ENCODE data around the gene RAB8A.
A peak's percentile ranks its signal among the peaks of the same experiment; 100 is the strongest.
"Not testable (repeated sequence)": the region's sequence is repeated elsewhere in the genome, so short reads cannot be mapped to it uniquely, and the experiment has no call there.

RAB8A gene

DNA sequence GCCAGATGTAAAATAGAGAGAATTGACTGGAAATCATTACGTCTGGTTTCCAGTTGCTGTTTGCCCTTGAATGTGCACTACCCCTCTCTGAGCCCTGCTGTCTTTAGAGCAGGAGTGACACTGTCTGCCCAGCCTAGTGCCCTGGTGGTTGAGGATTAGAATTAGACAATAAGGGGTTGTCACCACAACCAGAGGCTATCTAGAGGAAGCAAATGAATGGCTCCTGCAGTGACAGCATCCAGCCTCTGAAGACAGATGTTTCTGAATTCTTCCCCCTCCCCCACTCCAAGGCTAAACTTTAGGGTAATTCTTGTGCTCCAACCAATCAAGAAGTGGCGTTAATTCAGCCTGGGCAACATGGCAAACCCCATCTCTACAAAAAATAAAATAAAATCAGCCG is 2.0 kb downstream of the RAB8A start:
- no peak for DNase-seq

DNA sequence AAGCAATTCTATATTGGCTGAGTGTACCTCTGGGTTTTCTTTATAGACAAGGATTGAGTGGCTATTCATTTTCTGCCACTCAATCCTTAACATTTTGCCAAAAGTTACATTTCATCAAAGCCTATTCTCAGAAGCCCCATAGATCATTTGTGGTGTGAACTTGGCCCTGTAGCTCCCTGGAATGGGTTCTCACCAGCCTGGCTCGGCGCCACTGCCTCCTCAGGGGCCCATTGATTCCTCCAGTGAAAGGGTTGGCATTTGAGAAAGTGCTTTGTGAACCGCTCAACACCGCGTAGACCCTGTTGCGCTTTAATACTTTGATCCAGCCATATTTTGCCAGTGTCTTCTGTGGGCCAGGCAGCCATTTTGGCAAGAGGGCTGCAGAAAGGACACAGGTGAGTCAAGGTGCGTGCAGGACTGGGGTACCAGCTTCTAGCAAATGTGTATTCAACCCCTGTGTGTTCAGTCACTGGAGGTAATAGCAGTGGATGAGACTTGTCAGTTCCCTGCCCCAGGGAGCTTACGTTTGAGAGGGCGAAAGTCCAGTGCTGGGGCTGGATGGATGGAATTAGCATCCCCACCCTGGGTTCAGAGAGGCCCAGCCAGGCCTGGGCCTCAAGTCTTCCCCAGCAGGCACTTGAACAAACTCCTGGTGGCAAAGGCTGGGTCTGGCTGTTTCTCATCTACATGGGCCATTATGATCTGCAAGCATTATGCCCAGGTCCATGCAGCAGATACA is 3.8 kb downstream of the RAB8A start:
- DNase-seq, result peak; percentile 52 to 72

DNA sequence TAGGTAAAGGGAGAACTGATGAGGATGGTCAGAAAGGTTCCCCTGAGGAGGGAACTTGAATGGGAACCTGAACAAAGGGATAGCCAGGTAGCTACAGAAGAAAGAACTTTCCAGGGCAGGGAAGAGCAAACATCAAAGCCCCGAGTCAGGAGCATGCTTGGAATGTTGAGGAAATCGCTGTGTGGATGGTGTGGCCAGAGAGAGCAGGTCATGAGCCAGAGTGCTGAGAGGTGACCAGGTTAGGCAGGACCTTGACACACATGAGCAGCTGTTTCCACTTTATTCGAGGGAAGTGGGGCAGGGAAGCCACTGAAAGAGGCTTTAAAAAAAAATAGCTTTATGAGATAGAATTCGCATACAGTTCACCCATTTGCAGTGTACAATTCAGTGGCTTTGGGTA is 4.4 kb downstream of the RAB8A start:
- DNase-seq, result no peak

DNA sequence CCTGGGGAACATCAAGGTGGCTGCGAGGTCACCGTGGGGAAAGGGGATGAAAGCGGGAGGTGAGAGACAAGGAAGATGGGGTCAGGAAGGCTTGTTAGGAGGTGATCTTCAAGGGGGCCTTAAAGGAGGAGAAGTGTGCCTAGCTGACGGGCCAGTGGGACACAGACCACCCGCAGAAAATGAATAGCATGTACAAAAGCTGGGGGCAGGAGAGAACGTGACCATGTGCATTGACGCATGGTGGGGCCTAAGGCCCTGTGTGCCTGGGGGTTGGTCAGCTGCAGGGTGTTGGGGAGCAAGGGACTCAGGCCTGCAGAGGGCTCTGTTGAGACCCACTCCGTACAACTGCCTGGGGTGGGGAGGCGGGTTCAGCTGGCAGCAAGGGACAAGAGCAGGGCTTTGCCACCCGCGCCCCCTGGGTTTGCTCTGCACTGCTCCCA is 5.9 kb downstream of the RAB8A start:
- DNase-seq, result no peak

DNA sequence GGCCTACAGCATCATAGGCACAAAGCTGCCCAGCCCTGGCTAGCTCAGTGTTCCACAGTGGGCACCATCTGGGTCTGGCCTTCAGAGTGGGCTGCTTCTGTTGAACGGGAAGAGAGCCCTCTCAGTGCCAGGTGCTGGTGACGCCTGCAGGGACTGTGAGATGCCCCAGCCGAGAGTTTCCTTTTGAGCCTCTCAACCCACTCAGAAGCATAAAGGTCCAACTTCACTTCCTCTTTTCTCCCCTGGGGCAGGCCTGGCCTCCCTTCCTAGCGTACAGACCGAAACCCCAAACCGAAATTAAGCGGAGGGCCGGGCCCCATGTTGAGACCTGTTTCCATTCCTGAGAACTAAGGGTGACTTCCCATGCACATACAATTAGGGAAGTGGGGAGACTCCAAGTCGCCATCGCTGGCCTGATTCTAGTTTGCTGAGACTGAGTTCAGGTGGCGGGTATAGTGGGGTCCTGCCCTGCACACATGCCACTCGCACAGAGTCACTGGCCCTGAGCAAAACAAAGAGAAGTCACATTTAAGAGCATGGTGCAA is 6.9 kb downstream of the RAB8A start:
- DNase-seq, result no peak

DNA sequence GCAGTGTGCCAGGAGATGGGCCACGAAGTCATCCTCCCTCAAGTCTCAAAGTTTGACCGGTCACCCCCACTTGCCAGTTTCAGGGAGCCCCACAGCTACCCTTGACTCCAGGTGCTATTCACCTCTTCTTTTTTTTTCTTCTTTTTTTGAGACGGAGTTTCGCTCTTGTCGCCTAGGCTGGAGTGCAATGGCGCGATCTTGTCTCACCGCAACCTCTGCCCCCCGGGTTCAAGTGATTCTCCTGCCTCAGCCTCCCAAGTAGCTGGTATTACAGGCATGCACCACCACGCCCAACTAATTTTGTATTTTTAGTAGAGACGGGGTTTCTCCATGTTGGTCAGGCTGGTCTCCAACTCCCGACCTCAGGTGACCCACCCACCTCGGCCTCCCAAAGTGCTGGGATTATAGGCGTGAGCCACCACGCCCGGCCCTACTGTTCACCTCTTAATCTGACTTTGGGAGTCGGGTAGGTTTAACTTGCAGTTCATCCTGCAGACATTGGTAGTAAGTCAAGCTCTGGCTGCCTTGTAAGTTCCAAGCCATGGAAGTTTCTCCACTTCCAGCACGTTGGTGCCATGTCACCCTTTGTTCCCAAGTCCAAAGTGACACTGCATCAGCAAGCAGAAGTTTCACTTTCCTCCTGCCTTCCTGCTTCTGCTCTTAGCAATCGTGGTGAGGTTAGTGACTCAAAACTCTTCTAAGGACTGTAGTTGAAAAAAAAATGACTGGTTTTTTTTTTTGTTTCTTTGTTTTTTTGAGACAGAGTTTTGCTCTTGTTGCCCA is 7.6 kb downstream of the RAB8A start:
- not testable (repeated sequence) for DNase-seq

DNA sequence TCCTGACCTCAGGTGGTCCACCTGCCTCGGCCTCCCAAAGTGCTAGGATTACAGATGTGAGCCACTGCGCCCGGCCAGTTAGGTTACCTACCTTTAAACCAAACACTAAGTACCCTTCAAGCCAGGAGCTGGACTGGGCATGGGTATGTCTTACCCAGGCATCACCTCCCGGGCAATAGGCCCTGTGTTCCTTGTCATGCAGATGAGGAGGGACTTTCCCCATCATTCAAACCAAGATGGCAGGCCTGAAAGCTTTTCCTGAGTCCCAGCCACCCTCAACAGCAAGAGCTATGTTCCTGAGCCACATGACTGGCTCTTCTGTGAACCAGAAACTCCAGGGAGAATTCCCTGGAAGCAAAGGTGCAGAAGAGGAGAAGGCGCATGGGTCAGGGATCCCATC is 9.5 kb downstream of the RAB8A start:
- DNase-seq, result no peak

DNA sequence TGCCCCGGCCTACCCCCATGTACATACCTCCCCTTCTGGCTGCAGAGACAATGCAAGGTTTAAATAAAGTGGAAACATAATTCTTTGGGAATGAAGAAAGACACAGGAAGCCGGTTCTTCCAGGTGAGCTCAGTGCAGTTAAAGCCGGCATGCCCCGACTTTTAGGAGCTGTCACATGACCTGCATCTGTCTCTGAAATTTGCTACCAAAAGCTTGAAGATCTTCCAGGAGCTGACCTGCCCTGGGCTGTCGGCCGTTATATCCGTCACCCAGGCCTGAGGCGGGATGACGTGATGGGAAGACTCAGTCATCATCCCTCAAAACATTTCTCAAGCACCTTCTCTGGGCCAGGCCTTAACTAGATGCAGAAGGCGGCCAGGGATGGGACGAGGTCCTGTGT is 10.3 kb downstream of the RAB8A start:
- no peak for DNase-seq

DNA sequence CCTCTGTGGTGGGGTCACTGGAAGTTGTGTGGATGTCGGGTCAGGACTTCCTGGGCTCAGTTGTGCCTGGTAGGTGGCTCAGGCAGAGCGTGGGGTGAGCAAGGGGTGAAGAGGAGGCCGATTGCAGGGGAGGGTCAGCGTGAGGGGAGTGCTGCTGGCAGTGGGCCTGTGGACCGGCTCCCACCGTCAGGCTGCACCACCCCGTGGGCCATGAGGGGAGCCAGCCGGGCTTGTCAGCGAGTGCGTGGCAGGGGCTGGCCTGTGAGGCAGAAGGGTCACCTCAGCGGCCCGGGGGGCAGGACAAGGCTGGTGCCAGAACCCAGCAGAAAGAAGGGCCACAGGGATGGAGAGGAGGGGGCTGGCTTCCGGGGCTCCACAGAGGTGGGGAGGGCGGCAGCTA is 13.3 kb downstream of the RAB8A start:
- no peak for DNase-seq

DNA sequence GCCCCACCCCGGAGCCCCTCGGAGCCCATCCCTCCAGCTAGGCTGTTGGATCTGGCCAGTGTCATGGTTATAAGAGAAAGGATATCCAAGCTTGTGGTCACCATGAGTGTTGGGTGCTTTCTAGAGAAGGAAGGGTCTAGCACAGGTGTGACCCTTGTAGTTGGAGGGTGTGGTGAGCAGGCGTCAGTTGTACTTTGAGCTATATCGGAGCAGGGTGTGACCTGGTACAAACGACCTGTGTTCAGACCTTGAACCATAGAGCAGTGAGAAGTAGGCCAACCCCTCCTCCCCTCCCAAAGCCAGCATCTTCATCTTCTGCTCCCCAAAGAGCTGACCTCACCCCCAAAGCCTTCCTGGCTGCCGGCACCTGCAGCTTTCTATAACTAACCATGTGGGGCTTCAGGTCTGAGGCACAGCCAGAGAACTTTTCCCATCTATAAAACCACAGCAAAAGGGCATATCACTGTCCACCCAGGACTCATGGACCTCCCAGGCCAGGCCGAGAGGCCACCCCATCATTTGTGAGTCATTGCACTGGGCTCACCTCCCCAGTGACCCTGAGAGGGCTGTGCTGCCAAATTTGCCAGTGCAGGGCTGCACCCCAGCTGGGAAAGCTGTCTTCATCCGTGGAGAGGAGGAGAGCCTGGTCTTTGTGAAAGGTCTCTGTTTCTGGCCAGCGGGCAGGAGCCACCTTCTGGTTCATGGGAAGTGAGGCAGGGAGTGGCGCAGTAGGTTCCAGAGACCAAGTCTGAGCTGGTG is 14.2 kb downstream of the RAB8A start:
- DNase-seq, result no peak

DNA sequence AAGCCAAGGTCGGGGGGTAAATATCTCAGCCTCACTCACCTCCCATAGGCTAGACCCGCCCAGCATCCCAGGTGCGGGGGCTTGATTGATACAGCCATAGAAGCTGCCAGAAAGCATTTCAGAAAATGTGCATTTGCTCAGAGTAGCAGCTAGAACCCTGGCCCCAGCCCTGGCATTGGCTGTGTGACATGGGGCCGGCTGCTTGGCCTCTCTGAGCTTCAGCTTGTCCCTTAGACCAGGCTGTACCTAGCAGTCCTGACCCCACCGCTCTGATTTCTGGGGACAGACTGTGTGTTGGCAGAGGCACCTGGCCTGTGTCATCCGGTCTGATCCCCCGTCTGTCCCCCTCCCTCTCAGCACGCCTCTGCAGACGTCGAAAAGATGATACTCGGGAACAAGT is 15.4 kb downstream of the RAB8A start:
- no peak for DNase-seq

DNA sequence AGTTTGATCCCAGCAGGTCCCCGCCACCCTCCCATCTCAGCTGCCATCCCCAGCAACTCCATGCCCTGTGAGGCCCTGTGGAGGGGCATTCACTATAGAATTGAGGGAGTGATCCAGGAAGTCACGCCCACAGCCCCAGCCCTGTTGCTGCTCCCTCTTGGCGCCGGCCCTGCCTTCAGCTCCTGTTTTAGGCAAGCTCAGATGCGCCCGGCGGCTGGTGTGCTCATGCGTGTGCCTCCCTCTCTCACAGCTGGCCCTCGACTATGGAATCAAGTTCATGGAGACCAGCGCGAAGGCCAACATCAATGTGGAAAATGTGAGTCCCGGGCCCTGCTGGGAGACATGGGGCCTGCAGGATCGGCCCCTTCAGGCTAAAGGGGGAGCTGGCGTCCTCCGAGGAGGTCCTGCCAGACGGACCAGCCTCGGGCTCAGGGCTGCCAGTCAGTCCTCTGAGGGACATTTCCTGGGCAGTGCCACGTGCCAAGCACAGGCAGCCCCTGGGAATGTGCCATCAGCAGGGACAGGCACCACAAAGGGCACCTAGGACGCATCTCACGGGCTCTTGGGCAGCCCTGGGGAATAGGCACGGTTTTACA is 16.2 kb downstream of the RAB8A start:
- DNase-seq, result no peak

DNA sequence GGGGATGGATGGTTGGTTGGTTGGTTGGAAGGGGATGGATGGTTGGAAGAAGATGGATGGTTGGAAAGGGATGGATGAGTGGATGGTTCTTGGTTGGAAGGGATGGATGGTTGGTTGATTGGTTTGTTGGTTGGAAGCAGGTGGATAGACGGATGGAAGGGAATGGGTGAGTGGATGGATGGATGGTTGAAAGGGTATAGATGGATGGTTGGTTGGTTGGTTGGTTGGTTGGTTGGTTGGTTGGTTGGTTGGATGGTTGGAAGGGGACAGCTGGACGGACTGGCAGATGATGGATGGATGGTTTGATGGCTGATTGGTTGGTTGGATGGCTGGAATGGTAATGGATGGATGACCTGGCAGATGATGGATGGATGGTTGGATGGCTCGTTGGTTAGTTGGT is 20.0 kb downstream of the RAB8A start:
- no peak for DNase-seq

DNA sequence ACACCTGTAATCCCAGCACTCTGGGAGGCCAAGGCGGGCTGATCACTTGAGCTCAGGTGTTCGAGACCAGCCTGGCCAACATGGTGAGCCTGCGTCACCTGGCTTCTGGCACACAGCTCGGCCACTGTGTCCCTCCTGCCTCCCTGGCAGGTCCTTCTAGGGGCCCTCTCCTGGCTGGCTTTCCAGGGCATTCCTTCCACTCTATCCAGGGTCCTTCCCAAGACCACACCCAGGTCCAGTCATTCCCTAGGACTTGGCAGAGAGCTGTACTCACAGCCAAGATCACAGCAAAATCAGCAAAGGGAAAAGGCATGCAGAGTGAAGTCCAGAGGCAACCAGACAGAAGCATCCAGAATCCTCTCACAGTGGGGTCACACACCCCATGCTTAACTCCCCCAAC is 22.1 kb downstream of the RAB8A start:
- no peak for DNase-seq

DNA sequence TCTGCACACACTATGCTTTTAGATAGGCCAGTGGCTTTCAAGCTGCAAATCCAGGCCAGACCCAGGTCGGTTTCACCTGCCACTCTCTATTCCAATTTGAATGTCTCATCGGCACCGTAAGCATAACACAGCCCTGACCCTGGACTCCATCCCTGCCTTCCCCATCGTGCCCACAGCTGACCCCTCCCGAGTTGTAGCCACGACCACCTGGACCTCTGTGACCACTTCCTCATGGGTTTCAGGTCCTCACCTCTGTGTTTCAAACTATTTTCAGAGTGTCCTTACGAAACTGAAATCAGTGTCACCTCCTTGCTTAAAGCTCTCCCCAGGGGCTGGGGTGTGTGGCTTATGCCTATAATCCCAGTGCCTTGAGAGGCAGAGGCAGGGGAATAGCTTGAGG is 22.8 kb downstream of the RAB8A start:
- DNase-seq, result no peak

DNA sequence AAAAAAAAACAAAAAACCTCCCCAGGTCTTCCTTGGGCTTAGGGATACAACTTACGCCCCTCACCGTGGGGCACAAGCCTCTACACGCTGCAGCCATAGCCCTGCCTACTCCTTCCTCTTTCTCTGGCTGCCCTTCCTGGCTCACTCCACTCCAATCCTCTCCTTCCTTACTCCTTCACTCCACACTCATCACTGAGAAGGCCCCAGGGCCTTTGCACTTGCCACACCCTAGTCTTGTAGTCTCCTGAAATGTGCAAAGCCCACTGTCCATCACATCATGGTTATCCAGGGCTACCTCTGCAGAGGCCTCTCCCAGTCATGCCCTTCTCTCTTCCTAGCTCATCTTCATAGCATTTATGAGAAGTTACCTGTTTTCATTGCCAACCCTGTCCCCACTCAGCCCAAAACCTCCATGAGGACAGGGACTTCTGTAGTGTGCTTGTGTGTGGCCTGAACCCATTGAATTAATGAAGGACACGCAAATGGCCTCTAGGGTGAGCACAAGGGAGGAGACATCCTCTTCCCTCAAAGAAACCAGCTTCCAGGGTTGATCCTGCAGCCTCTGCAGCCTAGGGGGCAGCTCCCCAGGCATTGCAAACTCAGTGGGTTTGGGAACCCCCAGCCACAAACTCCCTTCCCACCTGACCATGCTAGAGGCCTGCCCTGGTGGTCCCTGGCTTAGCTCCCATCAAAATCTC is 23.9 kb downstream of the RAB8A start:
- DNase-seq, result no peak

DNA sequence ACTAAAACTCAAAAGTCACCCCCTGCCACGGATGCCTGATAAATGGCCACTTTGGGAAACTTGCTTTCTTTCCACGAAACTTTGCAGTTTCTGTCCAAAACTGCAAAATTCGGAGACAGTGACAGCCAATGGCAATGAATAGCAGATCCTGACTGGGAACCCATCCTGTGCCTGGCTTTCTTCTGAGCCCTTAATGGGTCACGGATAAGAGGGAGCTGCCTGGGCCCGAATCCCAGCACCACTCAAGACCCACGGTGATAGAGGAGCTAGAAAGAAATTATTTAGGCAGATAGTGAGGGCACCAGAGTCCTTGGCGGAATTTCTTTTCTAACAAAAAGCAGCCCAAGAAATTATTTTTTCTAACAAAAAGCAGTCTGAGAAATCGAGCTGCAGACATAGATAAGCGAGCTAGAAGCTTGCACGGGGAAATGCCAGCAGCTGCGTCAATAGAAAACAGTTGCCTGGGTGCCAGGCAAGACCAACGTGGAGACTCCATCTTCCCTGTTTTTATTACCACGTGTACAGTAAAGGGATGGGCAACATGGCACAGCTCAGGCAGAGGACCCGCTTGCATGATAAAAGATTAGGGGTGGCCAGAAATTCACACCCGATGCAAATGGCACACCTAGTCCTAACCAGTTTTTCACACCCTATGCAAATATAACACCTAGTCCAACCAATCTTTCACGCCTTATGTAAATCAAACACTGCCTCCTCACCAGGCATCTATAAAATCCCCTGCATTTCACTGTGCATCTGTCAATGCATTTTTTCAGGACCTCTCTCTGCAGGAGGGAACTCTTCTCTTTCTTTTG is 24.7 kb downstream of the RAB8A start:
- no peak for DNase-seq

DNA sequence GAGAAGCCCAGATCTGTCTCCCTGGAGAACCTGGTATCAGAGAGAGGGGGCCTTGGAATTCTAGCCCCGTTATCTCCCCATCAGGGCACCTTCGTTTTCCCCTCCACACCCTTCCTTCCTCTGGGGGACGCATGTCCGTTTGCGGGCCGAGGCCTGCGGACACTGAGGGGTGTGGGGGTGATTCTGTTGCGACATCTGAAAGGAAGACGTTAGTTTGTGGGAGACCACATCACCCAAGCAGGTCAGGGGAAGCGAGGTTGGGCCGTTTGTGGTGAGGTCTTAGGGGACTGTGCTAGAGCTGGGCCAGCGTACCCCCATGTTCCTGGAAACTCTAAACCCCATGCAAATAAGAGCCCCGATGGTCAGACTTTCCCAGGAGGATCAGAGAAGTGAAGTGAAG is 28.1 kb downstream of the RAB8A start:
- DNase-seq, result no peak

DNA sequence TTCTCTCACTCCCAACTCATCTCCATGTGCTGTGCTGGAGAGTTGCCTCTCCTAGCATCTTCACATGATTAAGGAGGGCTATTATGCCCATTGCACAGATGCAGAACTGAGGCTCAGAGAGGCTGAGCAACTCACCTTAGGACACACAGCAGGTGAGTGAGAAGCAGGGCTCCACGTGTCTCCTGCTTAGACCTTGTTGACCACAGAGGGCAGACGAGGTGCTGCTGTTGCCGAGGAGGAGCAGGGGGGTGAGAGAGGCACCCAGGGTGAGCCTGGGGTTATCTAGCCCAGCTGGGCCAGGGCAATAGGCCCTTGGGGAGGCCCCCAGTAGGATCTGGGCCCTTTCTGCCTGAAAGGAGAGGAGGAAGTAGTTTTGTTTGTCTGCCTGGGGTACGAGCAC is 29.4 kb downstream of the RAB8A start:
- no peak for DNase-seq

DNA sequence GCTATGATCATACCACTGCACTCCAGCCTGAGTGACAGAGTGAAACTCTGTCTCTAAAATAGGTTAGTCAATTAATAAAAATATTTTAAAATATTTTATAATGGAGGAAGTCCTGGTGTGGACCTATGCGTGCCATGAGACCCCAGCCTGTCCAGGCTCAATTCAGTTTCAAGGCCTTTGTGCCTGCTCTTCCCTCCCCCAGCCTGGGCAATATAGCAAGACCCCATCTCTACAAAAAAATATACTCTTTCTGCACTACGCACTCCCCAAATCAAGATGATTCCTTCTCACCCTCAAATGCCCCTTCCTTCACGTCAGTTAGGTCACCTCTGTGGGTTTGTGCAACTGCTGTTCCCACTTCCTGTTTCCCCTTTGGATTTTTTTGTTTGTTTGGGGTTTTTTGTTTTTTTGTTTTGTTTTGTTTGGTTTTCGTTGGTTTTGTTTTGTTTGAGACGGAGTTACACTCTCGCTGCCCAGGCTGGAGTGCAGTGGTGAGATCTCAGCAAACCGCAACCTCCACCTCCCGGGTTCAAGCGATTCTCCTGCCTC is 30.4 kb downstream of the RAB8A start:
- no peak for DNase-seq

Measured in NCI-H446 (cell line).